Natural killer cell (primary cell): Measurements from ENCODE around the gene PDGFRA. TPM values are rescaled to one million over a fixed set of nuclear protein-coding genes. Genes with fewer than 3 reads are reported as not detected.
"Not testable (repeated sequence)": the region's sequence is repeated elsewhere in the genome, so short reads cannot be mapped to it uniquely, and the experiment has no call there.

Experiments used
- ATAC-seq, 3 donors: fragments of 150-1000 bp in 2 of 3; fragments of 200-7000 bp in 1 of 3; cut with Tn5 transposase; 1 replicate in 1 of 3; 2 replicates in 2 of 3; pipeline ENCODE4 v1.10.0; 2021; ENCODE audit warnings: mild to moderate bottlenecking in 2 of 3, moderate library complexity in 2 of 3
- DNase-seq, 2 donors: peaks; one replicate each; pipeline versions ENCODE4 v3.0.0 to v3.0.0-alpha.2; 2013 to 2021; ENCODE audit warnings: mixed read lengths in 1 of 2
- H3K27ac ChIP-seq: one replicate; pipeline ENCODE4 v1.5.1; 2013; ENCODE audit warnings: mild to moderate bottlenecking, low read length
- H3K27me3 ChIP-seq: one replicate; pipeline ENCODE4 v1.6.1; 2013; ENCODE audit warnings: low read length; ENCODE audit not compliant: control insufficient read depth, insufficient read depth
- H3K36me3 ChIP-seq: one replicate; pipeline ENCODE4 v1.6.1; 2013; ENCODE audit warnings: low read length; ENCODE audit not compliant: control insufficient read depth, insufficient read depth
- H3K4me1 ChIP-seq: one replicate; pipeline ENCODE4 v1.6.1; 2013; ENCODE audit warnings: low read length; ENCODE audit not compliant: control insufficient read depth, insufficient read depth
- H3K4me3 ChIP-seq: one replicate; pipeline ENCODE4 v1.5.1; 2013; ENCODE audit warnings: low read length
- H3K9me3 ChIP-seq: one replicate; pipeline ENCODE4 v1.6.1; 2013; ENCODE audit warnings: low read length; ENCODE audit not compliant: control insufficient read depth, insufficient read depth
- H3K27ac Mint-ChIP-seq, 2 donors: one replicate each; pipeline ENCODE4 v1.8.0; 2022; ENCODE audit warnings: mild to moderate bottlenecking in 2 of 2, mixed read lengths in 2 of 2, moderate library complexity in 1 of 2
- H3K27me3 Mint-ChIP-seq, 2 donors: one replicate each; pipeline ENCODE4 v1.8.0; 2022; ENCODE audit warnings: low read depth in 2 of 2, mixed read lengths in 2 of 2
- H3K36me3 Mint-ChIP-seq: one replicate; pipeline ENCODE4 v1.8.0; 2022; ENCODE audit warnings: mixed read lengths
- H3K4me1 Mint-ChIP-seq, 2 donors: one replicate each; pipeline ENCODE4 v1.8.0; 2022; ENCODE audit warnings: mixed read lengths in 2 of 2
- H3K4me3 Mint-ChIP-seq: one replicate; pipeline ENCODE4 v1.8.0; 2022; ENCODE audit warnings: mild to moderate bottlenecking, moderate library complexity, mixed read lengths
- H3K9me3 Mint-ChIP-seq, 2 donors: one replicate each; pipeline ENCODE4 v1.8.0; 2022; ENCODE audit warnings: mixed read lengths in 2 of 2
- CTCF ChIP-seq: fragments of 200-600 bp; IDR thresholded peaks from one replicate; pipeline ENCODE4 v1.8.0; 2022; ENCODE audit warnings: antibody characterized with exemption
- WGBS: methylation state at CpG from one replicate; pipeline ENCODE4 v1.1.7; 2013; ENCODE audit warnings: missing lambda C conversion rate; ENCODE audit not compliant: insufficient coverage; 5-methylcytosine and 5-hydroxymethylcytosine counted together
- intact Hi-C: fragments of 100-400 bp; cut with micrococcal nuclease; formaldehyde crosslinking; loops from one replicate; pipeline ENCODE4 v1.14.2; 2022
- total RNA-seq, 4 donors: library from RNA; stranded (reverse); fragments of 120-200 nt in 1 of 4; gene quantifications; one replicate each; pipeline versions ENCODE4 v1.2.3 to v1.2.4, GENCODE V29; 2013 to 2022

Gene PDGFRA
- total RNA-seq, 3 donors from 2014 or later (not counting 1 experiment from before 2014, with no cell fraction given): 0.05 TPM; not detected in 2

- Mint-ChIP-seq H3K4me3 (no peak overlapping the region), H3K27me3 (peaks cover 18 to 20% of the 10 kb centered on the region in 2 donors), H3K9me3 (peaks cover 0 to 3% of the 10 kb centered on the region in 2 donors), H3K27ac (no peak overlapping the region), H3K4me1 (peaks cover 11 to 14% of the 10 kb centered on the region in 2 donors), H3K36me3 (no peaks in the 10 kb centered on the region)
- ATAC-seq (no peak), DNase-seq (no peak)
- Histone ChIP-seq H3K27me3 (peaks cover 2% of the 10 kb centered on the region), H3K4me3 (no peak overlapping the region), H3K9me3 (no peaks in the 10 kb centered on the region), H3K36me3 (no peaks in the 10 kb centered on the region), H3K4me1 (peaks cover 16% of the 10 kb centered on the region), H3K27ac (no peak overlapping the region)
- no peak for TF ChIP-seq CTCF
- intact Hi-C loops: loop anchor here (10.0 kb wide), 2 partner anchors 533 to 1223 kb away; no protein-coding TSS in a partner anchor
- 66% methylated on average over 2 of the region's 2 CpGs for WGBS
These were observed 8.7 kb downstream of the PDGFRA start for GRCh38 chr4:54237770-54238169.

DNA sequence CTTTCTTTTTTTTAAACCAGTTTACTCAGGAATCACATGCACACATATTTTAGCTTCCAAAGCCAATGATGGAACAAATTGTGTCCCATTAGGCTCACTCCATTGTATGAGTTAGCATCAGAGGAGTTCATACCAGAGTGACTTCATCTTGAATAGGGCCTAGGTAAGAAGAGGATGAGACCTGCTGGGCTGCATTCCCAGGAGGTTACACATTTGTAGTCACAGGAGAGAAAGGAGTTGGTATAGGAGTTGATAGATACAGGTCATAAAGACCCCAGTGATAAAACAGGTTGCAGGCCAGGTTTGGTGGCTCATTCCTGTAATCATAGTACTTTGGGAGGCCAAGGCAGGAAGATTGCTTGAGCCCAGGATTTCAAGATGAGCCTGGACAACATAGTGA, 9.3 kb downstream of the PDGFRA start:
- TF ChIP-seq CTCF: no peak

DNA sequence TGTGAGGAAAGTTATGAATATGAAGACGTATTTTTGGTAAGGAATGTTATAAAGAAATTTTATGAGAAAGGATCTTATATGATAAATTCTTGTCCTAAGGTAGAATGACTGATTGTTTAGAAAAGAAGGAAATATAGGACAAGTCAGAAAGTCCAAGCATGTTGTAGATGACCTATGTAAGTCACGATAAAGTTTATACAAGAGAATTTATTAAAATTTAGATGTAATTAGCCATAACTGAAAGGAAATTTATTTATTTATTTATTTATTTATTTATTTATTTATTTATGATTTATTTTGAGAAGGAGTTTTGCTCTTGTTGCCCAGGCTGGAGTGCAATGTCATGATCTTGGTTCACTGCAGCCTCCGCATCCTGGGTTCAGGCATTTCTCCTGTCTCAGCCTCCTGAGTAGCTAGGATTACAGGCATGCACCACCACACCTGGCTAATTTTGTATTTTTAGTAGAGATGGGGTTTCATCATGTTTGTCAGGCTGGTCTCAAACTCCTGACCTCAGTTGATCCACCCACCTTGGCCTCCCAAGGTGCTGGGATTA, 12.3 kb downstream of the PDGFRA start:
- intact Hi-C loops, H3K27ac ChIP-seq, H3K4me1 ChIP-seq, H3K9me3 Mint-ChIP-seq, H3K36me3 Mint-ChIP-seq, H3K4me3 Mint-ChIP-seq, H3K27ac Mint-ChIP-seq, DNase-seq, H3K4me3 ChIP-seq, H3K27me3 ChIP-seq, H3K36me3 ChIP-seq, H3K4me1 Mint-ChIP-seq, H3K9me3 ChIP-seq, ATAC-seq: not testable (repeated sequence)
- WGBS: 96% methylated on average over 2 of the region's 3 CpGs
- H3K27me3 Mint-ChIP-seq: peaks cover 15 to 17% of the 10 kb centered on the region in 2 donors

More for the DNA sequence above, 9.3 kb downstream of the PDGFRA start:
- Histone ChIP-seq H3K9me3 (no peaks in the 10 kb centered on the region), H3K4me1 (peaks cover 10% of the 10 kb centered on the region), H3K27ac (no peak overlapping the region), H3K27me3 (peaks cover 1% of the 10 kb centered on the region), H3K36me3 (no peaks in the 10 kb centered on the region), H3K4me3 (no peak overlapping the region)
- ATAC-seq (no peak), DNase-seq (no peak)
- intact Hi-C loops: loop anchor here (10.0 kb wide), 2 partner anchors 534 to 1224 kb away; no protein-coding TSS in a partner anchor
- Mint-ChIP-seq H3K9me3 (peaks cover 0 to 3% of the 10 kb centered on the region in 2 donors), H3K27ac (no peak overlapping the region), H3K4me1 (peaks cover 9 to 10% of the 10 kb centered on the region in 2 donors), H3K27me3 (peaks cover 22 to 24% of the 10 kb centered on the region in 2 donors), H3K4me3 (no peak overlapping the region), H3K36me3 (no peaks in the 10 kb centered on the region)

DNA sequence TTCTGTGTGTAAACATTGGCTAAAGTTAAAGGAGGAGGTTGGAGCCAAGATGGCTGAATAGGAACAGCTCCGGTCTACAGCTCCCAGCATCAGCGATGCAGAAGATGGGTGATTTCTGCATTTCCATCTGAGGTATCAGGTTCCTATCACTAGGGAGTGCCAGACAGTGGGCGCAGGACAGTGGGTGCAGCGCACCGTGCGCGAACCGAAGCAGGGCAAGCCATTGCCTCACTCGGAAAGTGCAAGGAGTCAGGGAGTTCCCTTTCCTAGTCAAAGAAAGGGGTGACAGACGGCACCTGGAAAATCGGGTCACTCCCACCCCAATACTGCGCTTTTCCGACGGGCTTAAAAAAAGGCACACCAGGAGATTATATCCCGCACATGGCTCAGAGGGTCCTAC, 14.4 kb downstream of the PDGFRA start:
- ATAC-seq, H3K9me3 Mint-ChIP-seq, H3K27ac ChIP-seq, H3K4me3 Mint-ChIP-seq, H3K4me1 ChIP-seq, H3K4me3 ChIP-seq, H3K27ac Mint-ChIP-seq, H3K9me3 ChIP-seq, H3K36me3 ChIP-seq, H3K4me1 Mint-ChIP-seq, intact Hi-C loops, H3K27me3 ChIP-seq, H3K36me3 Mint-ChIP-seq, DNase-seq: not testable (repeated sequence)
- peaks cover 15 to 16% of the 10 kb centered on the region in 2 donors for H3K27me3 Mint-ChIP-seq
- 96% methylated on average over 15 of the region's 15 CpGs for WGBS

- H3K36me3 ChIP-seq, H3K36me3 Mint-ChIP-seq, H3K9me3 ChIP-seq, H3K9me3 Mint-ChIP-seq, H3K4me1 ChIP-seq, DNase-seq, ATAC-seq, H3K27ac Mint-ChIP-seq, H3K27ac ChIP-seq, H3K27me3 Mint-ChIP-seq, H3K4me3 Mint-ChIP-seq, H3K4me1 Mint-ChIP-seq, H3K27me3 ChIP-seq, H3K4me3 ChIP-seq, intact Hi-C loops: not testable (repeated sequence)
- 75% methylated on average over 1 of the region's 1 CpG for WGBS
These were observed 23.2 kb downstream of the PDGFRA start for GRCh38 chr4:54252312-54252711.
